Tibial artery (tissue), 4 donors: ENCODE data around the gene CPN2.

Source experiments
- DNase-seq, 2 donors: peaks; one replicate each; pipeline ENCODE4 v3.0.0-alpha.2; 2019
- H3K27ac ChIP-seq, 2 donors: fragments of 200-600 bp; sonication (generic) in 1 of 2; 1 replicate in 1 of 2; 2 replicates in 1 of 2; pipeline ENCODE4 v1.5.1; 2018 to 2019; ENCODE audit warnings: mild to moderate bottlenecking in 1 of 2
- H3K27me3 ChIP-seq, 2 donors: fragments of 200-600 bp; sonication (generic) in 1 of 2; one replicate each; pipeline versions ENCODE4 v1.5.1 to v1.6.0; 2016 to 2019
- H3K36me3 ChIP-seq, 3 donors: fragments of 200-600 bp; sonication (generic) in 2 of 3; one replicate each; pipeline ENCODE4 v1.5.1; 2016 to 2019; ENCODE audit warnings: mild to moderate bottlenecking in 2 of 3
- H3K4me1 ChIP-seq, 4 donors: fragments of 200-600 bp; sonication (generic) in 2 of 4; 1 replicate in 3 of 4; 2 replicates in 1 of 4; pipeline ENCODE4 v1.5.1; 2016 to 2019
- H3K4me3 ChIP-seq, 2 donors: fragments of 200-600 bp; sonication (generic) in 1 of 2; 1 replicate in 1 of 2; 2 replicates in 1 of 2; pipeline ENCODE4 v1.5.1; 2018 to 2019; ENCODE audit warnings: mild to moderate bottlenecking in 2 of 2
- H3K9me3 ChIP-seq, 3 donors: fragments of 200-600 bp; sonication (generic) in 1 of 3; one replicate each; pipeline ENCODE4 v1.5.1; 2016 to 2019
- CTCF ChIP-seq, 2 experiments: fragments of 200-600 bp in 1 of 2; fragments of 450-650 bp in 1 of 2; IDR thresholded peaks; one replicate each; pipeline ENCODE4 v1.5.1; 2017 to 2019; ENCODE audit warnings: antibody characterized with exemption in 2 of 2, mild to moderate bottlenecking in 1 of 2, moderate library complexity in 1 of 2
- intact Hi-C: fragments of 100-400 bp; cut with DNase I; formaldehyde crosslinking; loops from one replicate; pipeline ENCODE4 v1.15.0; 2023; ENCODE audit warnings: low total_unique reads

Gene CPN2

DNA sequence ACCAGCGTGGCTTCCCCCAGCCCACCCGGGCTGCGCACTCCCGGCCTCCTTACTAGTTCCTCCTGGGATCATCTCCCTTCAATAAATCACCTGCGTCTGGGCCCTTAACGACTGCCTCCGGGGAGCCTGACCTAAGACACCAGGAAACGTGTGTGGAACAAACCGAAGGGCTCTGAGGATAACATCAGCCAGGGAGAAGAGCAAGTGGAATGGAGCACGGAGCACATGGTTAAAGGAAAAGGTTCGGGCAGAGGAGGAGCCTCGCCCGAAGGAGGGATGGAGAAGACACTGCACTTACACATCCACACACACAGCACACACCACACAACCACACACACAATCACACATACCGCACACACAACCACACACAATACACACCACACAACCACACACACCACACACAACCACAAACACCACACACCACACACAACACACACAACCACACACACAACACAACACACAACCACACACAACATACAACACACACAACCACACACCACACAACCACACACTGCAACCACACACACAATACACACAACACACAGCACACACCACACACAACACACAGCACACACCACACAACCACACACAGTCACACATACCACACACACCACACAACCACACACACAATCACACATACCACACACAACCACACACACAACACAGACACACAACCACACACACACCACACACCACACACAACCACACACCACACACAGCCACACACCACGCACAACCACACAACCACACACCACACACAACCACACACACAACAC lies 24.7 kb downstream of the CPN2 start:
- Histone ChIP-seq H3K27me3 (peaks cover 0 to 51% of the 10 kb centered on the region in 2 donors), H3K9me3 (no peaks in the 10 kb centered on the region), H3K27ac (no peak overlapping the region), H3K4me1 (peaks cover 0 to 8% (median 7%) of the 10 kb centered on the region in 4 donors), H3K36me3 (no peaks in the 10 kb centered on the region), H3K4me3 (no peak overlapping the region)
- no peak for TF ChIP-seq CTCF (IDR thresholded peaks at IDR 0.05)
- no peak for DNase-seq
- intact Hi-C loops = no loop called here

DNA sequence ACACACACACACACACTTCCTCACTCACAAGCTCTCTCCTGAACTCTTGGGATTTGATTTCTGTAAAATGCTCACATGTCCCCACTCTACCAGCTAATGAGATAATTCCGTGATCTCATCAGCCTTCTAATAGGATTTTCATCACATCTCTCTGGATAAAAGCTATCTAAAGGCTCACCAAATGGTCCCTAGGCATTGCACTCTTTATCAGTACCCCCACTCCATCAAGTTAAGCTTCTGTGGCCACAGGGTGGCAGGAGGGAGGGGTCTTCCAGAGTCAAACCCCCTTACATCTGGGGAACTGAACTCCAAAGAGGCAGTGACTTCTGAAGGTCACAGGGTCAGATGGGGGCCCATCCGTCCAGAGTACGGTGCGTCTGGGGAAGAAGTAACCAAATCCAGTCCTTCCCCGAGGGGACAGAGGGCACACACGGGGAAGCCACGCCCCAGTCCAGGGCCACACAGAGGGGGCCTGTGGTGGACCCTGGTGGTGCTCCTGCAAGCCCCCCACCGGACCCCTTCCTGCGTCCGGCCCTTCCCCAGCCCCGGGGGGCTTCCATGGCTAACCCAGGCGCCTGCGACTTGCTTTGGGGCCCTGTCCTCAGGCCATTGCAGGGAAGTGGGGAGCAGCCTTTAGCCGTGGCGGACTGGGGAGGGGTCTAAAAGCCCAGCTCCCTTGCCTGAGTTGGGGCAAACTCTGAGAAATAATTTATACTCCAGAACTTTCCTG lies 25.5 kb downstream of the CPN2 start:
- H3K27me3 ChIP-seq = peaks cover 0 to 58% of the 10 kb centered on the region in 2 donors
- H3K36me3 ChIP-seq = no peaks in the 10 kb centered on the region
- H3K27ac ChIP-seq = no peak overlapping the region
- TF ChIP-seq CTCF (IDR thresholded peaks at IDR 0.05) = no peak
- DNase-seq = no peak
- H3K9me3 ChIP-seq = no peaks in the 10 kb centered on the region
- no peak overlapping the region for H3K4me3 ChIP-seq
- intact Hi-C loops = no loop called here
- peaks cover 0 to 8% (median 7%) of the 10 kb centered on the region in 4 donors for H3K4me1 ChIP-seq

DNA sequence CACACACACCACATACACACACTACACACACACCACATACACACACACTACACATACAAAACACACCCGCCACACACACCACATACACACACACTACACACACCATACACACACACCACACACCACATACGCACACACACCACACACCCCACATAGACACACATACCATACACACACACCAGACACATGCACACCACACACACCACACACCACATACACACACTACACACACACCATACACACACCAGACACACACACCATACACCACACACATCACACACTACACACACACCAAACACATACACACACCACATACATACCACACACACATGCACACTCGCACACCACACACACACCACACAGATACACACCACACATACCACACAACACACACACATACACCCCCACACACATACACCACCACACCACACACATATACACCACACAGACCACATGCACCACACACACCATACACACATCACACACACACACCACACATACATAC lies 26.3 kb downstream of the CPN2 start:
- no peak overlapping the region for H3K27ac ChIP-seq
- H3K27me3 ChIP-seq = peaks cover 0 to 64% of the 10 kb centered on the region in 2 donors
- intact Hi-C loops = no loop called here
- H3K4me3 ChIP-seq = no peak overlapping the region
- no peaks in the 10 kb centered on the region for H3K9me3 ChIP-seq
- no peak for TF ChIP-seq CTCF (IDR thresholded peaks at IDR 0.05)
- H3K4me1 ChIP-seq = peaks cover 0 to 8% (median 7%) of the 10 kb centered on the region in 4 donors
- no peaks in the 10 kb centered on the region for H3K36me3 ChIP-seq
- no peak for DNase-seq

- intact Hi-C loops = no loop called here
- H3K9me3 ChIP-seq = peaks cover 0 to 8% (median 5%) of the 10 kb centered on the region in 3 donors
- peaks cover 0 to 8% (median 7%) of the 10 kb centered on the region in 4 donors for H3K4me1 ChIP-seq
- no peaks in the 10 kb centered on the region for H3K36me3 ChIP-seq
- no peak for DNase-seq
- TF ChIP-seq CTCF (IDR thresholded peaks at IDR 0.05) = no peak
- H3K4me3 ChIP-seq = peak overlapping the region in 1 of 2 donors; percentile 29
- no peak overlapping the region for H3K27ac ChIP-seq
- peaks cover 0 to 71% of the 10 kb centered on the region in 2 donors for H3K27me3 ChIP-seq
Measured at GRCh38 chr3:194323785-194324735, 27.1 kb downstream of the CPN2 start.

DNA sequence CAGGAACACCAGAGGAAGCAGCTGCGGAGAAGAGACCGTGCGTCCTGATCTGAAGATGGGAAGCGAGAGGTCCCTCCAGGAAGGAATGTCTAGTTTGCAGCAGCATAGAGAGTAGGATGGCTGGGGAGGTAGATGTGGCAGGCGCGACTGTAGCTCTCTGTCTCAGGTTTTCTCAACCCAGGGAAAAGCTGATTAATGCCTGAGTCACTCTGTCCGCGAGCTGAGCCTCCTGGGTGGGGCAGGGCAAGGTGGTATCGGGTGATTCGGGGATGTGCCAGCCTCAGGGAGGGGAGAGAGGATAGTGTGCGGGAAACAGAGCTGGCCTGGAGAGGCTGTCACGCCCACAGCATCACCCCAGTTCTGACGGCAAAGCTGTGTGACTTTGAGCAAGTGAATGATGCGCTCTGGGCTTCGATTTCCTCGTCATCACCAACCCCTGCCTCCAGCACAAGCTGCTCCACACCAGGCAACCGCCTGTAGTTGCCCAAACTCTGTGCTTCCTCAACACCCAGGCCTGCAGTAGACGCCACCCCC lies 28.4 kb downstream of the CPN2 start:
- no peak for TF ChIP-seq CTCF (IDR thresholded peaks at IDR 0.05)

More for the DNA sequence above, 28.4 kb downstream of the CPN2 start:
- intact Hi-C loops = no loop called here
- peaks cover 0 to 8% (median 7%) of the 10 kb centered on the region in 4 donors for H3K4me1 ChIP-seq
- no peak overlapping the region for H3K27ac ChIP-seq
- H3K27me3 ChIP-seq = peaks cover 0 to 79% of the 10 kb centered on the region in 2 donors
- DNase-seq = no peak
- peaks cover 0 to 14% (median 12%) of the 10 kb centered on the region in 3 donors for H3K9me3 ChIP-seq
- no peak overlapping the region for H3K4me3 ChIP-seq
- H3K36me3 ChIP-seq = no peaks in the 10 kb centered on the region
